Stimulated activated effector memory CD8-positive, alpha-beta T cell treated with anti-CD3 and anti-CD28 coated beads, Interleukin-12 subunit alpha, Interleukin-12 subunit beta, amount 100 ng/mL, for 72 hours (primary cell): ENCODE measurements around the gene CDCA3.

ENCODE experiments used
- ATAC-seq: fragments of 150-1000 bp; cut with Tn5 transposase; 2 replicates; pipeline ENCODE4 v1.10.0; 2021
- DNase-seq, 2 donors: peaks; one replicate each; pipeline ENCODE4 v3.0.0; 2021 to 2022; ENCODE audit warnings: low spot score in 2 of 2
- H3K27ac Mint-ChIP-seq: one replicate; pipeline ENCODE4 v1.8.0; 2022; ENCODE audit warnings: mild to moderate bottlenecking, mixed read lengths
- H3K36me3 Mint-ChIP-seq: one replicate; pipeline ENCODE4 v1.8.0; 2022; ENCODE audit warnings: mild to moderate bottlenecking, mixed read lengths
- H3K4me1 Mint-ChIP-seq: one replicate; pipeline ENCODE4 v1.8.0; 2022; ENCODE audit warnings: mixed read lengths
- H3K4me3 Mint-ChIP-seq: one replicate; pipeline ENCODE4 v1.8.0; 2022; ENCODE audit warnings: mild to moderate bottlenecking, mixed read lengths
- H3K9me3 Mint-ChIP-seq: one replicate; pipeline ENCODE4 v1.8.0; 2022; ENCODE audit warnings: mixed read lengths

The CDCA3 gene

GRCh38 chr12:6824901-6825381, 26.1 kb downstream of the CDCA3 start:
- Mint-ChIP-seq H3K27ac (no peak overlapping the region), H3K9me3 (no peaks in the 10 kb centered on the region), H3K4me1 (peaks cover 60% of the 10 kb centered on the region), H3K36me3 (peaks cover 9% of the 10 kb centered on the region), H3K4me3 (no peak overlapping the region)
- ATAC-seq: no peak
- DNase-seq: no peak

GRCh38 chr12:6824085-6824775, 26.9 kb downstream of the CDCA3 start:
- Mint-ChIP-seq H3K4me3 (no peak overlapping the region), H3K9me3 (no peaks in the 10 kb centered on the region), H3K36me3 (peaks cover 7% of the 10 kb centered on the region), H3K4me1 (peaks cover 55% of the 10 kb centered on the region), H3K27ac (no peak overlapping the region)
- DNase-seq (no peak), ATAC-seq (no peak)

- ATAC-seq: no peak
- H3K4me1 Mint-ChIP-seq: peaks cover 48% of the 10 kb centered on the region
- no peak for DNase-seq
- H3K27ac Mint-ChIP-seq: no peak overlapping the region
- no peak overlapping the region for H3K4me3 Mint-ChIP-seq
- H3K9me3 Mint-ChIP-seq: no peaks in the 10 kb centered on the region
- peaks cover 4% of the 10 kb centered on the region for H3K36me3 Mint-ChIP-seq
Observed at GRCh38 chr12:6823182-6824084, 27.7 kb downstream of the CDCA3 start.

GRCh38 chr12:6822426-6823135, 28.5 kb downstream of the CDCA3 start:
- peak overlapping the region; percentile 56 for H3K4me3 Mint-ChIP-seq
- peaks cover 40% of the 10 kb centered on the region for H3K4me1 Mint-ChIP-seq
- H3K36me3 Mint-ChIP-seq: peaks cover 4% of the 10 kb centered on the region
- peak overlapping the region; percentile 53 for H3K27ac Mint-ChIP-seq
- ATAC-seq (no peak), DNase-seq (no peak)
- no peaks in the 10 kb centered on the region for H3K9me3 Mint-ChIP-seq

- H3K36me3 Mint-ChIP-seq: peaks cover 4% of the 10 kb centered on the region
- peaks cover 33% of the 10 kb centered on the region for H3K4me1 Mint-ChIP-seq
- H3K27ac Mint-ChIP-seq: peak within 1 kb of the TSS; percentile 77
- H3K9me3 Mint-ChIP-seq: no peaks in the 10 kb centered on the region
- peak within 1 kb of the TSS; percentile 56 for H3K4me3 Mint-ChIP-seq
- ATAC-seq (no peak), DNase-seq (no peak)
Observed at GRCh38 chr12:6821591-6822425, 29.3 kb downstream of the CDCA3 start, which contains the start of gene GPR162. Gene GPR162 (plus strand): TSS chr12:6821821. CDS start chr12:6823899, 2,078 bp downstream.

GRCh38 chr12:6820166-6820565, 30.9 kb downstream of the CDCA3 start:
- peaks cover 4% of the 10 kb centered on the region for H3K36me3 Mint-ChIP-seq
- H3K27ac Mint-ChIP-seq: peak overlapping the region; percentile 77
- H3K9me3 Mint-ChIP-seq: no peaks in the 10 kb centered on the region
- ATAC-seq (no peak), DNase-seq (no peak)
- H3K4me1 Mint-ChIP-seq: peaks cover 22% of the 10 kb centered on the region
- H3K4me3 Mint-ChIP-seq: no peak overlapping the region

GRCh38 chr12:6819106-6820030, 31.7 kb downstream of the CDCA3 start:
- H3K4me3 Mint-ChIP-seq: no peak overlapping the region
- H3K9me3 Mint-ChIP-seq: no peaks in the 10 kb centered on the region
- peaks cover 17% of the 10 kb centered on the region for H3K4me1 Mint-ChIP-seq
- H3K27ac Mint-ChIP-seq: no peak overlapping the region
- no peak for ATAC-seq
- no peak for DNase-seq
- H3K36me3 Mint-ChIP-seq: peaks cover 4% of the 10 kb centered on the region

GRCh38 chr12:6818645-6819044, 32.4 kb downstream of the CDCA3 start:
- Mint-ChIP-seq H3K9me3 (no peaks in the 10 kb centered on the region), H3K36me3 (peaks cover 4% of the 10 kb centered on the region), H3K27ac (no peak overlapping the region), H3K4me1 (peaks cover 17% of the 10 kb centered on the region), H3K4me3 (no peak overlapping the region)
- DNase-seq (no peak), ATAC-seq (no peak)

- no peak overlapping the region for H3K27ac Mint-ChIP-seq
- H3K36me3 Mint-ChIP-seq: peaks cover 4% of the 10 kb centered on the region
Observed at GRCh38 chr12:6818222-6818621, 32.9 kb downstream of the CDCA3 start.

GRCh38 chr12:6817662-6818157, 33.4 kb downstream of the CDCA3 start:
- peaks cover 4% of the 10 kb centered on the region for H3K36me3 Mint-ChIP-seq
- no peaks in the 10 kb centered on the region for H3K9me3 Mint-ChIP-seq
- DNase-seq: no peak
- no peak overlapping the region for H3K4me3 Mint-ChIP-seq
- H3K4me1 Mint-ChIP-seq: peaks cover 17% of the 10 kb centered on the region
- H3K27ac Mint-ChIP-seq: no peak overlapping the region
- ATAC-seq: no peak

More at GRCh38 chr12:6818222-6818621, 32.9 kb downstream of the CDCA3 start:
- Mint-ChIP-seq H3K4me1 (peaks cover 17% of the 10 kb centered on the region), H3K9me3 (no peaks in the 10 kb centered on the region), H3K4me3 (no peak overlapping the region)
- ATAC-seq (no peak), DNase-seq (no peak)

GRCh38 chr12:6817098-6817497, 34.0 kb downstream of the CDCA3 start:
- H3K4me1 Mint-ChIP-seq: peaks cover 13% of the 10 kb centered on the region
- no peak overlapping the region for H3K27ac Mint-ChIP-seq
- no peak for DNase-seq
- H3K4me3 Mint-ChIP-seq: no peak overlapping the region
- no peak for ATAC-seq
- no peaks in the 10 kb centered on the region for H3K9me3 Mint-ChIP-seq
- peaks cover 4% of the 10 kb centered on the region for H3K36me3 Mint-ChIP-seq

- ATAC-seq (no peak), DNase-seq (no peak)
- Mint-ChIP-seq H3K9me3 (no peaks in the 10 kb centered on the region), H3K4me1 (peaks cover 9% of the 10 kb centered on the region), H3K27ac (no peak overlapping the region), H3K36me3 (peaks cover 4% of the 10 kb centered on the region), H3K4me3 (no peak overlapping the region)
Observed at GRCh38 chr12:6816598-6816997, 34.5 kb downstream of the CDCA3 start.

- peaks cover 8% of the 10 kb centered on the region for H3K4me1 Mint-ChIP-seq
- DNase-seq (no peak), ATAC-seq (no peak)
- H3K4me3 Mint-ChIP-seq: no peak overlapping the region
- H3K27ac Mint-ChIP-seq: no peak overlapping the region
- H3K9me3 Mint-ChIP-seq: no peaks in the 10 kb centered on the region
- peaks cover 7% of the 10 kb centered on the region for H3K36me3 Mint-ChIP-seq
Observed at GRCh38 chr12:6813363-6813762, 37.7 kb downstream of the CDCA3 start.
